ENCODE results near the gene FGF11.

- TF ChIP-seq CTCF (IDR thresholded peaks at IDR 0.05) (no peak), POLR2AphosphoS5 (IDR thresholded peaks at IDR 0.05) (no peak), EP300 (IDR thresholded peaks at IDR 0.05) (no peak), POLR2A (IDR thresholded peaks at IDR 0.05) (no peak)
These were observed 35.7 kb upstream of the FGF11 start for GRCh38 chr17:7403727-7403976.

All from upper lobe of left lung (tissue), 4 donors.